ENCODE data around the gene ZFP57. TPM values are rescaled to one million over a fixed set of nuclear protein-coding genes. Genes with fewer than 3 reads are reported as not detected.

The ZFP57 gene
- 10 to 100 TPM in 1 of 2 donors, under 1 TPM in 1; 0.30 to 12.6 TPM for total RNA-seq

- H3K27me3 ChIP-seq = no peaks in the 10 kb centered on the region
- TF ChIP-seq, protein P1, sequence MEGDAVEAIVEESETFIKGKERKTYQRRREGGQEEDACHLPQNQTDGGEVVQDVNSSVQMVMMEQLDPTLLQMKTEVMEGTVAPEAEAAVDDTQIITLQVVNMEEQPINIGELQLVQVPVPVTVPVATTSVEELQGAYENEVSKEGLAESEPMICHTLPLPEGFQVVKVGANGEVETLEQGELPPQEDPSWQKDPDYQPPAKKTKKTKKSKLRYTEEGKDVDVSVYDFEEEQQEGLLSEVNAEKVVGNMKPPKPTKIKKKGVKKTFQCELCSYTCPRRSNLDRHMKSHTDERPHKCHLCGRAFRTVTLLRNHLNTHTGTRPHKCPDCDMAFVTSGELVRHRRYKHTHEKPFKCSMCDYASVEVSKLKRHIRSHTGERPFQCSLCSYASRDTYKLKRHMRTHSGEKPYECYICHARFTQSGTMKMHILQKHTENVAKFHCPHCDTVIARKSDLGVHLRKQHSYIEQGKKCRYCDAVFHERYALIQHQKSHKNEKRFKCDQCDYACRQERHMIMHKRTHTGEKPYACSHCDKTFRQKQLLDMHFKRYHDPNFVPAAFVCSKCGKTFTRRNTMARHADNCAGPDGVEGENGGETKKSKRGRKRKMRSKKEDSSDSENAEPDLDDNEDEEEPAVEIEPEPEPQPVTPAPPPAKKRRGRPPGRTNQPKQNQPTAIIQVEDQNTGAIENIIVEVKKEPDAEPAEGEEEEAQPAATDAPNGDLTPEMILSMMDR (IDR thresholded peaks at IDR 0.05) = no peak
- H3K4me1 ChIP-seq = peaks cover 0 to 6% of the 10 kb centered on the region in 2 donors
- DNase-seq (ENCODE audit: low spot score) = no peak
- no peaks in the 10 kb centered on the region for H3K9me3 ChIP-seq
- peak within 1 kb of the TSS in 1 of 2 donors; percentile 67 for H3K27ac ChIP-seq
- peak within 1 kb of the TSS in 1 of 2 donors; percentile 31 for H3K4me3 ChIP-seq
- H3K36me3 ChIP-seq = no peaks in the 10 kb centered on the region
These were observed at the start of gene ZFP57 for GRCh38 chr6:29680904-29681303. Gene ZFP57 (minus strand): TSS chr6:29681152. CDS start chr6:29677003, 4,149 bp downstream.

DNA sequence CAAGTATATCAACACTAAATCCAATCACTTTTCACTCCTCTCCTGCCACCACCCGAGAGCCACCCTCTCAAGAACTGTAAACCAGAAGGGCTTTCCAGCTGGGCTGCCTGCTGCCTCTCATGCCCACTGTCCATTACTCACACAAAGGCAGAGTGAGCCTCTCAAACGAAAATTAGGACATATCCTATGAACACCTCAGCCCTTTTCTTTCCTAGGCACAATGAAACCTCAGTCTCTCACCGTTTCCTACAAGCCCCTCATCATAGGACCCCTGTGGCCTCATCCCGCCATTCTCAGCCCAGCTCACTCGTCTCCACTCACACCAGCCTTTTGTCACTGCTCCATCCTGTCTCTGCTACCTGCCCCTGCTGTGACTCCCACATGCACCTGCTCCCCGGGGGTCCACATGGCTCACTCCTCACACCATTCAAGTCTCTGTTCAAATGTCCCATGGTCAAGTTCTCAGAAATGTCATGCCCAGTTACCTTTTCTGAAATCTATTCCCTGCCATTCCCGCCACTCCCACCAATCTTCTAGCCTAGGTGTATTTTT lies 49.7 kb upstream of the ZFP57 start:
- DNase-seq (ENCODE audit: low spot score) = no peak
- Histone ChIP-seq H3K9me3 (no peaks in the 10 kb centered on the region), H3K36me3 (peaks cover 9% of the 10 kb centered on the region), H3K4me3 (no peak overlapping the region), H3K27ac (no peak overlapping the region), H3K27me3 (no peaks in the 10 kb centered on the region), H3K4me1 (peaks cover 0 to 6% of the 10 kb centered on the region in 2 donors)
- TF ChIP-seq, protein P1 (IDR thresholded peaks at IDR 0.05) = no peak

GRCh38 chr6:29729774-29730328 lies 48.9 kb upstream of the ZFP57 start:
- H3K4me1 ChIP-seq = peaks cover 0 to 13% of the 10 kb centered on the region in 2 donors
- TF ChIP-seq, protein P1 (IDR thresholded peaks at IDR 0.05) = no peak
- no peaks in the 10 kb centered on the region for H3K27me3 ChIP-seq
- peaks cover 14% of the 10 kb centered on the region for H3K36me3 ChIP-seq
- H3K4me3 ChIP-seq = no peak overlapping the region
- no peak overlapping the region for H3K27ac ChIP-seq
- DNase-seq (ENCODE audit: low spot score) = no peak
- H3K9me3 ChIP-seq = no peaks in the 10 kb centered on the region

DNA sequence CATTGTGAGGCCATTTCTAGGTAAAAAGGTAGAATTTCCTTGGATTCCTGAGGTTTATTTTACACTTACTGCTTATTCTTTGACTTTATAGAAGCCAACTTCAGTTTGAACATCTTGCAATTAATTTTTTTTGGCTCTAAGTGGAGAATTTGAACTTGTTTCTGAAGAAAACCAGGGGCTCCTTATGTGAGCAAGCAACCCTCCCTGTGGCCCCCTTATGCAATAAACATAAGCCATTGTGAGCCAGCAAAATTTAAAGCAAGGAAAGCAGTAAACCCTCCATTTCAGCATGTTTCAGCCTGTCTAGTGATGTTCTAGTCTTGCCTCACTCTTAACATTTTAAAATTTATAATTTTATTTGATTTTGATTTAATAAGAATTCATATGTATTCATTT lies 47.9 kb upstream of the ZFP57 start:
- Histone ChIP-seq H3K4me1 (peaks cover 0 to 22% of the 10 kb centered on the region in 2 donors), H3K27me3 (no peaks in the 10 kb centered on the region), H3K36me3 (peaks cover 14% of the 10 kb centered on the region), H3K4me3 (no peak overlapping the region), H3K9me3 (no peaks in the 10 kb centered on the region), H3K27ac (no peak overlapping the region)
- DNase-seq (ENCODE audit: low spot score) = no peak
- TF ChIP-seq, protein P1 (IDR thresholded peaks at IDR 0.05) = no peak

DNA sequence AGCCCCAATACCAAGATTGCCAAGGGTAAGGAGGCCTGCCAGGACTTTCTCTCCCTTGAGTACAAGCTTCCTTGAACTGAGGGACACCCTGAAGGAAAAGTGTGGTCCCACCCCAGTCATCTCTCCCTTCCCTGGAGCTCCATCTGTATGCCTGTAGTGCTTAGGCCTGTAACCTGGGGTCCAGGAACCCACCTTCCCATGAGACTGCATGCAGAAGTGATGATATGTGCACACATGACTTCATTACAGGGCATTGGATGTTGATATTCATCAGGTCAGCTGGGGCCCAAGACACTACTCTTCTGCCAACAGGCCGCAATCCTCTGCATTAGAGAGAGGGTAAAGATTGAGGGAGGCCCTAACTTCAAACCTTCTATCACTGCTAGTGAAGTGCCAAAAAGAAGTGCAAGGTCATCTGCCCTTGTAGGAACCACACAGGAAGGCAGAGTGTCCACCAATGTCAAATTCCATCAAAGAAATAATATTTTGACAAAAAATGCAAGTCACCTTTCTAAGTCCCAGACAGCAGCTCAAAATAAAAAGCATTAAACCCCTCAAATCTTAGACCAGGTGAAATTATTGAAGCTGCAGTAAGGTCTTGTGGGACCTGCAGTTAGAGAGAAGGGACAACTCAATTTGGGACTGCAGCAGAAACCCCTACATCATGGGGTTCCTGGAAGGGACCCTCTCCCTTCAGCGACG lies 47.4 kb upstream of the ZFP57 start:
- H3K9me3 ChIP-seq = no peaks in the 10 kb centered on the region
- no peak for DNase-seq (ENCODE audit: low spot score)
- H3K27ac ChIP-seq = no peak overlapping the region
- peaks cover 0 to 22% of the 10 kb centered on the region in 2 donors for H3K4me1 ChIP-seq
- no peak overlapping the region for H3K4me3 ChIP-seq
- H3K27me3 ChIP-seq = no peaks in the 10 kb centered on the region
- TF ChIP-seq, protein P1 (IDR thresholded peaks at IDR 0.05) = no peak
- H3K36me3 ChIP-seq = peaks cover 14% of the 10 kb centered on the region
